ENCODE results near the gene PACRG.

- no peak for TF ChIP-seq POLR2A (IDR thresholded peaks at IDR 0.05)
- TF ChIP-seq, protein P1, sequence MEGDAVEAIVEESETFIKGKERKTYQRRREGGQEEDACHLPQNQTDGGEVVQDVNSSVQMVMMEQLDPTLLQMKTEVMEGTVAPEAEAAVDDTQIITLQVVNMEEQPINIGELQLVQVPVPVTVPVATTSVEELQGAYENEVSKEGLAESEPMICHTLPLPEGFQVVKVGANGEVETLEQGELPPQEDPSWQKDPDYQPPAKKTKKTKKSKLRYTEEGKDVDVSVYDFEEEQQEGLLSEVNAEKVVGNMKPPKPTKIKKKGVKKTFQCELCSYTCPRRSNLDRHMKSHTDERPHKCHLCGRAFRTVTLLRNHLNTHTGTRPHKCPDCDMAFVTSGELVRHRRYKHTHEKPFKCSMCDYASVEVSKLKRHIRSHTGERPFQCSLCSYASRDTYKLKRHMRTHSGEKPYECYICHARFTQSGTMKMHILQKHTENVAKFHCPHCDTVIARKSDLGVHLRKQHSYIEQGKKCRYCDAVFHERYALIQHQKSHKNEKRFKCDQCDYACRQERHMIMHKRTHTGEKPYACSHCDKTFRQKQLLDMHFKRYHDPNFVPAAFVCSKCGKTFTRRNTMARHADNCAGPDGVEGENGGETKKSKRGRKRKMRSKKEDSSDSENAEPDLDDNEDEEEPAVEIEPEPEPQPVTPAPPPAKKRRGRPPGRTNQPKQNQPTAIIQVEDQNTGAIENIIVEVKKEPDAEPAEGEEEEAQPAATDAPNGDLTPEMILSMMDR (IDR thresholded peaks at IDR 0.05) = no peak
These were observed 453.9 kb downstream of the PACRG start for GRCh38 chr6:163181666-163182180.

Measured in prostate gland (tissue), 2 donors.